IMR-90 (cell line): ENCODE measurements around the gene C16orf74. TPM values are rescaled to one million over a fixed set of nuclear protein-coding genes. Genes with fewer than 3 reads are reported as not detected.

Experiments
- ATAC-seq: fragments of 200-7000 bp; cut with Tn5 transposase; 2 replicates; pipeline ENCODE4 v1.9.1; 2020; ENCODE audit warnings: low read depth, mild to moderate bottlenecking, moderate library complexity
- BruUV-seq: library from RNA; stranded (reverse); fragments of 400-500 nt; replicated peaks from 2 replicates; lab custom pipeline; 2021; lab: Mats Ljungman, UMichigan
- CTCF ChIA-PET: fragments of 300-600 bp; formaldehyde crosslinking; extraction: SDS; loops from one replicate; lab custom pipeline; 2021; ENCODE audit warnings: antibody characterized with exemption; lab: Yijun Ruan, JAX
- POLR2A ChIA-PET: fragments of 300-600 bp; sonication (Branson Sonifier 250); formaldehyde crosslinking; loops from one replicate; lab custom pipeline; 2022; ENCODE audit warnings: antibody characterized with exemption; ENCODE audit not compliant: unreplicated experiment; lab: Charles Lee
- DNase-seq: peaks from one replicate; pipeline ENCODE4 v3.0.0; 2013
- H2AFZ ChIP-seq: replicated peaks from 2 replicates; pipeline ENCODE3; 2013; ENCODE audit warnings: low read length, mild to moderate bottlenecking; ENCODE audit not compliant: poor library complexity
- H2AK5ac ChIP-seq: 2 replicates; pipeline ENCODE4 v1.6.1; 2013; ENCODE audit warnings: low read depth, low read length, inconsistent platforms
- H2AK9ac ChIP-seq: replicated peaks from 2 replicates; pipeline ENCODE3; 2013; ENCODE audit warnings: mild to moderate bottlenecking, low read depth, low read length, moderate library complexity; ENCODE audit not compliant: poor library complexity
- H2BK120ac ChIP-seq: 2 replicates; pipeline ENCODE4 v1.6.1; 2013; ENCODE audit warnings: low read depth, low read length, inconsistent platforms
- H2BK15ac ChIP-seq: 3 replicates; pipeline ENCODE4 v1.6.1; 2013; ENCODE audit warnings: low read depth, low read length, inconsistent platforms
- H2BK20ac ChIP-seq: 2 replicates; pipeline ENCODE4 v1.6.1; 2013; ENCODE audit warnings: low read depth, mild to moderate bottlenecking, inconsistent platforms, low read length, moderate library complexity
- H2BK5ac ChIP-seq: 2 replicates; pipeline ENCODE4 v1.6.1; 2013; ENCODE audit warnings: mild to moderate bottlenecking, low read depth, low read length, inconsistent platforms; ENCODE audit not compliant: poor library complexity, severe bottlenecking
- H3K14ac ChIP-seq: replicated peaks from 2 replicates; pipeline ENCODE4 v1.6.1; 2013; ENCODE audit warnings: low read depth, low read length, inconsistent platforms
- H3K18ac ChIP-seq: 2 replicates; pipeline ENCODE4 v1.6.1; 2013; ENCODE audit warnings: low read depth, low read length, control low read depth
- H3K23ac ChIP-seq: 2 replicates; pipeline ENCODE4 v1.6.1; 2013; ENCODE audit warnings: low read depth, low read length, inconsistent platforms
- H3K27ac ChIP-seq: 2 replicates; pipeline ENCODE4 v1.5.1; 2013; ENCODE audit warnings: mild to moderate bottlenecking, control low read depth, low read length; ENCODE audit not compliant: insufficient read depth
- H3K27me3 ChIP-seq: 2 replicates; pipeline ENCODE4 v1.6.1; 2013; ENCODE audit warnings: low read length; ENCODE audit not compliant: control insufficient read depth, insufficient read depth
- H3K36me3 ChIP-seq: 2 replicates; pipeline ENCODE4 v1.6.1; 2013; ENCODE audit warnings: low read length, mixed read lengths; ENCODE audit not compliant: control insufficient read depth, insufficient read depth
- H3K4ac ChIP-seq: 2 replicates; pipeline ENCODE4 v1.6.1; 2013; ENCODE audit warnings: low read depth, low read length, inconsistent platforms
- H3K4me1 ChIP-seq: 2 replicates; pipeline ENCODE4 v1.6.1; 2013; ENCODE audit warnings: low read length, mixed read lengths; ENCODE audit not compliant: control insufficient read depth, insufficient read depth
- H3K4me2 ChIP-seq: 2 replicates; pipeline ENCODE4 v1.6.1; 2013; ENCODE audit warnings: low read depth, mild to moderate bottlenecking, control low read depth, low read length, moderate library complexity
- H3K4me3 ChIP-seq: 2 replicates; pipeline ENCODE4 v1.5.1; 2013; ENCODE audit warnings: low read depth, mild to moderate bottlenecking, control low read depth, low read length, moderate library complexity; ENCODE audit not compliant: insufficient read depth
- H3K56ac ChIP-seq: 2 replicates; pipeline ENCODE4 v1.6.1; 2013; ENCODE audit warnings: low read length, inconsistent platforms; ENCODE audit not compliant: insufficient read depth; ENCODE audit errors: extremely low read depth
- H3K79me1 ChIP-seq, 2 experiments: 2 replicates each; pipeline ENCODE4 v1.6.1; 2013; ENCODE audit warnings: low read length in 2 of 2, inconsistent platforms in 1 of 2, low read depth in 1 of 2
- H3K9ac ChIP-seq: 2 replicates; pipeline ENCODE4 v1.6.1; 2013; ENCODE audit warnings: low read depth, low read length, control low read depth
- H3K9me1 ChIP-seq: 2 replicates; pipeline ENCODE4 v1.6.1; 2013; ENCODE audit warnings: low read length, inconsistent platforms; ENCODE audit not compliant: insufficient read depth
- H3K9me3 ChIP-seq: 2 replicates; pipeline ENCODE4 v1.6.1; 2013; ENCODE audit warnings: low read length; ENCODE audit not compliant: control insufficient read depth, insufficient read depth
- H4K20me1 ChIP-seq: 2 replicates; pipeline ENCODE4 v1.6.1; 2013; ENCODE audit warnings: low read length, inconsistent platforms; ENCODE audit not compliant: insufficient read depth
- H4K5ac ChIP-seq: 2 replicates; pipeline ENCODE4 v1.6.1; 2013; ENCODE audit warnings: mild to moderate bottlenecking, low read depth, low read length, control low read depth
- H4K8ac ChIP-seq, 2 experiments: 2 replicates each; pipeline ENCODE4 v1.6.1; 2013; ENCODE audit warnings: low read depth in 2 of 2, low read length in 2 of 2, control low read depth in 1 of 2, inconsistent platforms in 1 of 2
- H4K91ac ChIP-seq: 2 replicates; pipeline ENCODE4 v1.6.1; 2013; ENCODE audit warnings: low read depth, low read length, inconsistent platforms; ENCODE audit not compliant: insufficient read depth
- BHLHE40 ChIP-seq: fragments of 150-350 bp; IDR thresholded peaks from 2 replicates; pipeline ENCODE4 v1.6.1; 2016; ENCODE audit warnings: mild to moderate bottlenecking, low read depth, low read length
- CEBPB ChIP-seq: IDR thresholded peaks from 2 replicates; pipeline ENCODE4 v1.6.1; 2012; ENCODE audit warnings: low read depth, low read length, improper control_type of control experiment
- CHD1 ChIP-seq: IDR thresholded peaks from 2 replicates; pipeline ENCODE4 v1.6.1; 2012; ENCODE audit warnings: low read depth, low read length, improper control_type of control experiment
- CTCF ChIP-seq: conservative IDR thresholded peaks from 2 replicates; pipeline ENCODE4 v1.5.1; 2012; ENCODE audit warnings: mild to moderate bottlenecking, low read depth, low read length, improper control_type of control experiment
- ELK1 ChIP-seq: fragments of 150-350 bp; IDR thresholded peaks from 2 replicates; pipeline ENCODE4 v1.6.1; 2016; ENCODE audit warnings: low read depth, mild to moderate bottlenecking, low read length, moderate library complexity, borderline replicate concordance
- FOS ChIP-seq: fragments of 150-350 bp; IDR thresholded peaks from 2 replicates; pipeline ENCODE4 v1.6.1; 2016; ENCODE audit warnings: low read depth, low read length
- MAFK ChIP-seq: IDR thresholded peaks from 2 replicates; pipeline ENCODE4 v1.6.1; 2012; ENCODE audit warnings: low read depth, low read length, improper control_type of control experiment
- MAZ ChIP-seq: IDR thresholded peaks from 2 replicates; pipeline ENCODE4 v1.6.1; 2012; ENCODE audit warnings: low read depth, mild to moderate bottlenecking, low read length, improper control_type of control experiment, moderate library complexity, borderline replicate concordance
- MXI1 ChIP-seq: IDR thresholded peaks from 2 replicates; pipeline ENCODE4 v1.6.1; 2012; ENCODE audit warnings: low read depth, mild to moderate bottlenecking, low read length, moderate library complexity, borderline replicate concordance
- NFE2L2 ChIP-seq: fragments of 150-350 bp; IDR thresholded peaks from 2 replicates; pipeline ENCODE4 v1.6.1; 2016; ENCODE audit warnings: low read depth, mild to moderate bottlenecking, low read length
- POLR2A ChIP-seq: IDR thresholded peaks from 2 replicates; pipeline ENCODE4 v1.6.1; 2012; ENCODE audit warnings: mild to moderate bottlenecking, low read depth, low read length
- RAD21 ChIP-seq: IDR thresholded peaks from 2 replicates; pipeline ENCODE4 v1.6.1; 2012; ENCODE audit warnings: low read length, improper control_type of control experiment
- RCOR1 ChIP-seq: IDR thresholded peaks from 2 replicates; pipeline ENCODE4 v1.6.1; 2012; ENCODE audit warnings: mild to moderate bottlenecking, low read length, improper control_type of control experiment; ENCODE audit not compliant: insufficient replicate concordance
- SMC3 ChIP-seq: fragments of 150-350 bp; IDR thresholded peaks from 2 replicates; pipeline ENCODE4 v1.6.1; 2016; ENCODE audit warnings: low read depth, mild to moderate bottlenecking, antibody characterized with exemption, low read length, moderate library complexity
- USF2 ChIP-seq: fragments of 150-350 bp; IDR thresholded peaks from 2 replicates; pipeline ENCODE4 v1.6.1; 2017; ENCODE audit warnings: mild to moderate bottlenecking, antibody characterized with exemption, low read length, low read depth
- WGBS, 2 experiments: methylation state at CpG; one replicate each; pipeline versions ENCODE4 v1.1.5 to v1.1.7; 2013; ENCODE audit warnings: missing lambda C conversion rate in 2 of 2; ENCODE audit not compliant: insufficient read length in 1 of 2; ENCODE audit errors: extremely low coverage in 2 of 2; 5-methylcytosine and 5-hydroxymethylcytosine counted together
- dilution Hi-C: fragments of 300-500 bp; cut with HindIII; formaldehyde crosslinking; loops from one replicate; pipeline ENCODE4 v1.14.3; 2018; ENCODE audit warnings: low sequenced_read_pairs; ENCODE audit not compliant: unreplicated experiment
- in situ Hi-C: fragments of 300-500 bp; cut with MboI; formaldehyde crosslinking; loops from 3 replicates; pipeline ENCODE4 v1.14.3; 2019; ENCODE audit warnings: low sequenced_read_pairs, inconsistent platforms, mixed read lengths
- intact Hi-C: fragments of 100-400 bp; cut with micrococcal nuclease; formaldehyde crosslinking; loops from 2 replicates; pipeline ENCODE4 v1.10.0; 2022
- polyA plus RNA-seq, 3 experiments: library from polyadenylated mRNA; depleted of rRNA; stranded (reverse); fragments of >200 nt; gene quantifications; 2 replicates each; pipeline ENCODE4 v1.2.3, GENCODE V29; 2012; ENCODE audit warnings: low replicate concordance in 1 of 3
- total RNA-seq: library from RNA; depleted of rRNA; stranded (reverse); fragments of >200 nt; gene quantifications from 2 replicates; pipeline ENCODE4 v1.2.3, GENCODE V29; 2012

The C16orf74 gene
- total and polyA plus RNA-seq, 2 of the 4 experiments (the other 2 are of a cell fraction), result 4.5 to 12.2 TPM

GRCh38 chr16:85695196-85696128, 55.4 kb downstream of the C16orf74 start:
- intact Hi-C loops, result no loop called here
- in situ Hi-C loops, result no loop called here

More at GRCh38 chr16:85695196-85696128, 55.4 kb downstream of the C16orf74 start:
- H3K9ac ChIP-seq, result no peak overlapping the region
- no peak overlapping the region for H3K4me3 ChIP-seq
- no peak overlapping the region for H2BK5ac ChIP-seq
- dilution Hi-C loops, result no loop called here
- H3K27ac ChIP-seq, result no peak overlapping the region
- no peak overlapping the region for H2BK20ac ChIP-seq
- no peak overlapping the region for H2BK15ac ChIP-seq
- no peak overlapping the region for H3K14ac ChIP-seq
- H4K91ac ChIP-seq, result no peak overlapping the region
- ATAC-seq, result no peak
- H4K8ac ChIP-seq, result no peak overlapping the region
- no peak overlapping the region for H4K5ac ChIP-seq
- 61% methylated on average over 11 of the region's 24 CpGs; no CpG with 5 or more reads in 1 of the 2 experiments for WGBS, 2 experiments
- DNase-seq, result no peak
- H2AK5ac ChIP-seq, result no peak overlapping the region
- no peaks in the 10 kb centered on the region for H3K9me1 ChIP-seq
- no peak overlapping the region for H3K18ac ChIP-seq
- no peak overlapping the region for H3K56ac ChIP-seq
- no peak overlapping the region for H3K4ac ChIP-seq
- H3K36me3 ChIP-seq, result no peaks in the 10 kb centered on the region
- peaks cover 36% of the 10 kb centered on the region for H3K27me3 ChIP-seq
- no peak overlapping the region for H2AK9ac ChIP-seq
- 0 out of 2 replicates have a peak, but pooled peaks cover 3% of the 10 kb centered on the region for H3K4me1 ChIP-seq
- ChIA-PET POLR2A (no interaction called here), CTCF (no interaction called here)
- TF ChIP-seq CHD1 (no peak), NFE2L2 (no peak), BHLHE40 (no peak), USF2 (no peak), POLR2A (no peak), MXI1 (no peak), FOS (no peak), CEBPB (no peak), RAD21 (no peak), MAZ (no peak), RCOR1 (no peak), ELK1 (no peak), CTCF (no peak), SMC3 (no peak), MAFK (no peak)
- H2BK120ac ChIP-seq, result no peak overlapping the region
- H3K9me3 ChIP-seq, result no peaks in the 10 kb centered on the region
- no peaks in the 10 kb centered on the region; the same call in 1 of the 2 replicates for H4K20me1 ChIP-seq
- H3K79me1 ChIP-seq, result no peaks in the 10 kb centered on the region
- no peak overlapping the region for H2AFZ ChIP-seq
- no peak overlapping the region for H3K4me2 ChIP-seq
- no TSS peak for BruUV-seq
- no peak overlapping the region for H3K23ac ChIP-seq
